CD4-positive, alpha-beta T cell treated with Interleukin-15 for 1 hour (primary cell): ENCODE results near the gene C9orf72.
A peak's percentile ranks its signal among the peaks of the same experiment; 100 is the strongest.

Experiments used
- DNase-seq: peaks from one replicate; pipeline ENCODE4 v3.0.0-alpha.2; 2020

Gene C9orf72

DNA sequence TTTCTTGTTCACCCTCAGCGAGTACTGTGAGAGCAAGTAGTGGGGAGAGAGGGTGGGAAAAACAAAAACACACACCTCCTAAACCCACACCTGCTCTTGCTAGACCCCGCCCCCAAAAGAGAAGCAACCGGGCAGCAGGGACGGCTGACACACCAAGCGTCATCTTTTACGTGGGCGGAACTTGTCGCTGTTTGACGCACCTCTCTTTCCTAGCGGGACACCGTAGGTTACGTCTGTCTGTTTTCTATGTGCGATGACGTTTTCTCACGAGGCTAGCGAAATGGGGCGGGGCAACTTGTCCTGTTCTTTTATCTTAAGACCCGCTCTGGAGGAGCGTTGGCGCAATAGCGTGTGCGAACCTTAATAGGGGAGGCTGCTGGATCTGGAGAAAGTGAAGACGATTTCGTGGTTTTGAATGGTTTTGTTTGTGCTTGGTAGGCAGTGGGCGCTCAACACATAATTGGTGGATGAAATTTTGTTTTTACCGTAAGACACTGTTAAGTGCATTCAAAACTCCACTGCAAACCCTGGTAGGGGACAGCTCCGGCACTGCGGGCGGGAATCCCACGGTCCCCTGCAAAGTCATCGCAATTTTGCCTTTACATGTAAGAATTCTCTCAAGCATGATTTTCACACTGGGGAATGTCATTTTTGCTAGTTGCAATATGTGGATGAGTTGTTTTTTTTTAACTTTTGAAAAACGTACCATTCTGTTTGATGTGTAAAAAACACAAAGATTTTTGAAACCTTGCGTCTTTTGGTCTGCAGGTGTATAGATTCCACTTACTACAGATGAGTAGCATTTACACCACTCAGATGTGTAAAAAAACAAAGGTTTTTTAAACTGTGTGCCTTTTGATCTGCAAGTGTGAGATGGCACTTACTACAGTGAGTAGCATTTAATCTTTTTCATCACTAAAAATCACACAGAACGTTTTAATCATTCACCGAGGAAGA, 631 bp upstream of the C9orf72 start:
- DNase-seq: peak; percentile 99

GRCh38 chr9:27572566-27572917, 739 bp downstream of the C9orf72 start:
- peak; percentile 83 for DNase-seq

- no peak for DNase-seq
Measured at GRCh38 chr9:27572061-27572460, 1.2 kb downstream of the C9orf72 start.

- no peak for DNase-seq
Measured at GRCh38 chr9:27571011-27571410, 2.3 kb downstream of the C9orf72 start.

DNA sequence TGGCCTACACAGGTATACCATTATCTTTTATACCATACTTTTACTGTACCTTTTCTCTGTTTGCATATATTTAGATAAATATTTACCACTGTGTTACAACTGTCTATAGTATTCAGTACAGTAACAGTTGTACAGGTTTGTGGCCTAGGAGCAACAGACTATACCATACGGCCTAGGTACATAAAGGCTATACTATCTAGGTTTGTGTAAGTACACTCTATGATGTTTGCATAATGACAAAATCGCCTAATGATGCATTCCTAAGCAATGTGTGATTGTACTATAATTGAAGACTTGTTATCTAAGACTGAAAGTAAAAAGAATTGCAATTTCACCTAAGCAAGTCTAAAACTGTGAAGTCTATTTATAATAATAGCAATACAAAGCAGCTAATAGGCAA, 3.9 kb downstream of the C9orf72 start:
- no peak for DNase-seq

DNA sequence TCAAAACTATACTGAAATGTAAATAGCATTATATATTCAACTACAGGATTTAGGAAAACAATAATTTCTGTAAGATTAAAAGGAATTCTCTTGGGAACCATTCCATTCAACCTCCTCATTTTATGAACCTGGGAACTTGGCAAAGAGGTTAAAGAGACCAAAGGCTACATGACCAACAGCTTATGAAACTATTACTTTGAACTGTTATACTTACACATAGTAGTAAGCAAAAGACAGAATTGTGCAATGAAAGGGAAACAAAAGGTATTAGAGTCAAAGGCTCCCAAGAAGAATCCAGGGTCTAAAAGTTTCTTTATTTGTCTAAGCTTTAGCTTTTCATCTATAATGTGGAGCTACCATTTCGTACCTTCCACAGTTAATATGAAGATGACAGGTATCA, 7.2 kb downstream of the C9orf72 start:
- no peak for DNase-seq

GRCh38 chr9:27565696-27566095, 7.6 kb downstream of the C9orf72 start:
- DNase-seq: no peak

DNA sequence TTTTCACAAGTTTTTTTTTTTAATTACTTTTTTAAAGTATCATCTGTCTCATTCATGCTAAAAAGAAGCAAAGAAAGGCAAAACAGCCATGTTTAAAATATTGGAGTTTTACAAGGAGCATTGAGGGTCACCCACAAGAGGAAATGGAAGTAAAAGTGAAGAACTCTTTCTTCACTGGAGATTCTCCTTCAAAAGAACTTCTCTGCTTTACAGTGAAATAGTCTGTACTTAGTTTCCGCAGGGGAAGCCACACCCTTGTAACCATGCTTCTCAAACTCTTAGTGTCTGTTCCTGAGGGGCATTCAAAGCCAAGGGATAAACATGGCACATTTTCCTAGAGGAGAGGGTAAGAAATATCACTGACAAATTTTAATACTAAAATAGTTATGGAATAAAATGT, 8.6 kb downstream of the C9orf72 start:
- DNase-seq: no peak

DNA sequence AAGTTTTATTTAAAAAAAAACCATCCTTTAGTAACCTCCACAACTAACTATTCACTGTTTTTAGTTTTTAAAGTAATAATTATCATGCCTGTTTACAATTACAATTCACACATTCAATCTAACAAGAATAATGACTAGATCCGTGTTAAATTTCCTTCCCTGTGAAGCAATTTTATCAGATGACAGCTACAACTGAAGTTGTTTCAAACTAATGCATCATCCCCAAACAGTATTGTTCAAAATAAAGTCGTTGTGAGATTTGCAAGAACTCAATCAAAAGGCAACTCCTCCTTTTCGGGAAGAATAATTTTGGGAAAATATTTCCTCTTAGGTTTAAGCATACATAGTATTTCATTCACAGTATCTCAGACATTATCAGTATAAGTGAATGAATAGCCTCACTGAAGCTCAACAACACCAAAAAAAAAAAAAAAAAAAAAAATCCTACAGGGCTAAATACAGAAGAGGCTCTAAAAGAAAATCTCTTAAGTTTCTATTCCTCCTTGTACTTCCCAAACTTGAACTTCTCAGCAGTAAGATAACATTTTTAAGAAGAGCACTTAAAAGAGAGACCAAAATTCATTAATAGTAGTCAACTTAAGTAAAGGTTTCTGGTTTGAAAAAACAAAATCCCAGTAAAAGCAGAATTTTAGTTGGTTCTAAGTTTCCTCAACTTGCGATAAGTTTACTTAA, 9.4 kb downstream of the C9orf72 start:
- DNase-seq: no peak

GRCh38 chr9:27561685-27562084, 11.6 kb downstream of the C9orf72 start:
- no peak for DNase-seq

DNA sequence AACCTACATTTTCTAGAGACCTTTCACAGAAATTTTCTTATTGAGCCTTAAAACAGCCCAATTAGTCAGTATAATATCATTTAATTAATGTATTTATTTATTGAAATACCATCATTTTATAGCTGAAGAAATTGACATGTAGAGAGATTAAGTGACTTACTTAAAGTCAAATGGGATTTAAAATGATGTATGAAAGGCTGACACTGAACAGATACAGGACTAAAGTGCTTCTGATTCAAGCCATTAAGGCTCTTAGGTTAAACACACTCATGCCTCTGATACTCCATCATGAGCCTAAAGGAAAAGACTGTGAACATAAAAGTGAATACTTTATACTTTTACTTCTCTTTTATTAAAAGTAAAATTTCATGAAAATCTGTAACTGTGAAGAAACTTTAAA, 12.8 kb downstream of the C9orf72 start:
- no peak for DNase-seq

DNA sequence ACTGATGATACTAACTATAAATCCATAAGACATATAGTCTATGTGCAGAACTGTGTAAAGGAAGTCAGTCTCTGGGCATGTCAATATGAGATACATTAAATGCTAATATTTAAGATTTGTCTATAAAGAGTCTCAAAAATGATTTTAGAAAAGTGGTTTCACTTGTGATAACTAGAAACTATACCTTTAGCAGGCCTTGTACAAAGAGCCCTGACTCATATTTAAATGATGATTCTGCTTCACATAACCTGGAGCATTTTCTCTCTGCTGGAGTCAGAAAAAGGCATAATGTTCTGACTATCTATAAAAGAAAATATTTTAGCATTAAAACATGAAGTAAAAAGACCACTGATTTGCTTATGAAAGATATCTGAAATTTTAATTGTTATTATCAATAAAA, 15.0 kb downstream of the C9orf72 start:
- no peak for DNase-seq

DNA sequence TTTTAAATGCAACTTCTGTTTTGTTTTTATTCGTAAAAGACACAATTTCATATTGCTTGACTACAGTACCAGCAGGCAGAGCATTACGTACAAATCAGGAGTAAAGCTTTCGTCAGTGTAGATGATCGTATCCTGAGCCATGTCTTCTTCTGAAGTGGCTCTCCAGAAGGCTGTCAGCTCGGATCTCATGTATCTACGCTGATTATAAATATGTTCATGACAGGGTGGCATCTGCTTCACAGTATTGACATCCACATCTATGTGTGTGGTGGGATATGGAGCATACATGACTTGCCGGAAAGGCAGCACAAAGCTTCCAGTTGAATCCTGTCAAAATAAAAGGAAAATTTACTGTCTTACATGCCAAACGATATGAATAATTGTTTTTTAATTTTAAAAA, 16.8 kb downstream of the C9orf72 start:
- DNase-seq: no peak

DNA sequence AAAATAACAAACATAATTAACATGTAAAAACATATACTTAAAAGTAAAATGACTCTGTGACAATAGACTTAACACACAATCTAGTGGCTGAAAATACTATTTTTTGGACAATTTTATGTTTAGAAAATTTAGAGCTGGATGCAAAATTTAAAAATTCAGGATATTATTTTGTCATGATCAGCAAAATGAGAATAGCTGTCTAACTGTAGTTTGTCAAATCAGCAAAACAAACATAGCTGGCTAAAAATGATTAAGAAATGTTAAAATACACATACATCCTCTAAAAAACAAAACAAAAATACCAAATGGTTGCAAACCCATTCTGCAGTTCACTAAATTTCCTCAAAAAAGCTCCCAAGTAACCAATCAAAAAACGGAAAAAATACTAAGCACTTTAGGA, 18.6 kb downstream of the C9orf72 start:
- DNase-seq: no peak

GRCh38 chr9:27549196-27549755, 24.0 kb downstream of the C9orf72 start:
- no peak for DNase-seq

GRCh38 chr9:27548055-27548741, 25.1 kb downstream of the C9orf72 start:
- DNase-seq: no peak

DNA sequence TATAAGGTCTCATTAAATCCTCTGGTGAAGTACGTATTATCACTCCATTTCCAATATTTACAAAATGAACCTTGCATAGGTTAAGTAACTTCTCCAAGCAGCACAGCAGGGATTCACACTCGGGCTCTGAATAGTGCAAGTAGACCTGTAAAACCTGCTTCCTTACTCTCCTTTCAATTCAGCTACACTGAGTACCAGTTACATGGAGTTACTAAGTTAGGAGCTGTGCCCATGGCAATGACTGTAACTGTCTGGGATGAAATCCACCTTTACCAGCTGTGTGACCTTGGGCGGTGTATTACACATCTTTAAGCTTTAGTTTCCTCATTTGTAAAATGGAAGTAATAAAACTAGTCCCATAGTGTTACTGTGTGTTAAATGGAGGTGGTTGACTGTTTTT, 27.8 kb downstream of the C9orf72 start:
- DNase-seq: no peak

GRCh38 chr9:27542508-27542907, 30.8 kb downstream of the C9orf72 start:
- no peak for DNase-seq

- no peak for DNase-seq
Measured at GRCh38 chr9:27541740-27542139, 31.5 kb downstream of the C9orf72 start.

- no peak for DNase-seq
Measured at GRCh38 chr9:27540502-27540901, 32.8 kb downstream of the C9orf72 start.

- no peak for DNase-seq
Measured at GRCh38 chr9:27539479-27540441, 33.5 kb downstream of the C9orf72 start.

DNA sequence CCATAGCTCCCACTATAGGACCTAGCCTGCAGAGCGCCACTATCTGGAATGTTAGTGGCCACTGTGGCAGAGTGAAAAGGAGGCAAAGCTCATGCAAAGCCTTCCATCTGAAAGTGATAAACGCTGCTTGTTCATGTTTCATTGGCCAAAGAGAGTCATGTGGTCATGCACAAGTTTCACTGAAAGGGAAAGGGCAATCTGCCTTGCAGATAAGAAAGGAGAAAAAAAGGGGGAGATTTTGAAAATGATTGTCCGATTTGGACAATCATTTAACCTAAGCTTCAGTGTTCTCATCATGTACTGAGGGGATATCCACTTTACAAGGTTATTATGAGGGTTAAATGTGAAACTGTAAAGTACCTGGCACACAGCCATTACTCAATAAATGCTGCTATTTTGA, 34.6 kb downstream of the C9orf72 start:
- no peak for DNase-seq
